Gastrocnemius medialis (tissue), 4 donors: ENCODE data around the gene TMEM72. TPM values are rescaled to one million over a fixed set of nuclear protein-coding genes. Genes with fewer than 3 reads are reported as not detected.
A peak's percentile ranks its signal among the peaks of the same experiment; 100 is the strongest.
"Not testable (repeated sequence)": the region's sequence is repeated elsewhere in the genome, so short reads cannot be mapped to it uniquely, and the experiment has no call there.

ENCODE experiments used
- ATAC-seq, 2 donors: fragments of 150-250 bp; one replicate each; pipeline ENCODE4 v1.9.1; 2016
- DNase-seq, 2 donors: peaks; one replicate each; pipeline ENCODE4 v3.0.0-alpha.2; 2019
- H3K27ac ChIP-seq, 4 donors: fragments of 200-600 bp; sonication (generic); 1 replicate in 1 of 4; 2 replicates in 3 of 4; pipeline ENCODE4 v1.5.1; 2016 to 2018; ENCODE audit warnings: mild to moderate bottlenecking in 2 of 4, moderate library complexity in 1 of 4
- H3K27me3 ChIP-seq, 3 donors: fragments of 200-600 bp; sonication (generic) in 2 of 3; 1 replicate in 1 of 3; 2 replicates in 2 of 3; pipeline versions ENCODE4 v1.5.1 to v1.6.0; 2016 to 2019; ENCODE audit warnings: mild to moderate bottlenecking in 1 of 3, moderate library complexity in 1 of 3
- H3K36me3 ChIP-seq, 2 donors: fragments of 200-600 bp; sonication (generic) in 1 of 2; one replicate each; pipeline ENCODE4 v1.5.1; 2017 to 2018
- H3K4me1 ChIP-seq, 2 donors: fragments of 200-600 bp; sonication (generic) in 1 of 2; one replicate each; pipeline ENCODE4 v1.5.1; 2016 to 2017; ENCODE audit warnings: mild to moderate bottlenecking in 2 of 2
- H3K4me3 ChIP-seq, 4 donors: fragments of 200-600 bp; sonication (generic) in 3 of 4; 1 replicate in 1 of 4; 2 replicates in 3 of 4; pipeline ENCODE4 v1.5.1; 2016 to 2019; ENCODE audit warnings: mild to moderate bottlenecking in 2 of 4
- H3K9me3 ChIP-seq, 3 donors: fragments of 200-600 bp; sonication (generic) in 2 of 3; 1 replicate in 1 of 3; 2 replicates in 2 of 3; pipeline ENCODE4 v1.5.1; 2016 to 2019
- CTCF ChIP-seq, 5 experiments: fragments of 450-650 bp in 3 of 5; fragments of 200-600 bp in 2 of 5; sonication (generic) in 2 of 5; IDR thresholded peaks in 4 of 5; conservative IDR thresholded peaks in 1 of 5; 1 replicate in 4 of 5; 2 replicates in 1 of 5; pipeline ENCODE4 v1.5.1; 2016 to 2019; ENCODE audit warnings: antibody characterized with exemption in 5 of 5, mild to moderate bottlenecking in 3 of 5, moderate library complexity in 3 of 5
- POLR2A ChIP-seq, 2 donors: fragments of 450-650 bp; IDR thresholded peaks; one replicate each; pipeline ENCODE4 v1.6.1; 2017; ENCODE audit warnings: antibody characterized with exemption in 2 of 2, mild to moderate bottlenecking in 2 of 2, moderate library complexity in 2 of 2
- in situ Hi-C, 4 donors: fragments of 200-750 bp; cut with MboI; loops; one replicate each; pipeline versions ENCODE4 v1.15.0 to v1.8.0; 2017; ENCODE audit warnings: low sequenced_read_pairs in 4 of 4
- intact Hi-C: fragments of 100-400 bp; cut with DNase I; formaldehyde crosslinking; loops from one replicate; pipeline ENCODE4 v1.15.1; 2023; ENCODE audit warnings: low total_unique reads
- total RNA-seq, 4 donors: library from RNA; depleted of rRNA; stranded (reverse); fragments of >200 nt; gene quantifications; one replicate each; pipeline versions ENCODE4 v1.1.0 to v1.2.3, GENCODE V29; 2016

TMEM72 gene
- total RNA-seq, 4 donors from 2014 or later, result not detected

GRCh38 chr10:44864051-44864450 is 47.1 kb upstream of the TMEM72 start:
- TF ChIP-seq CTCF (IDR thresholded peaks at IDR 0.05 in 4 of 5, conservative IDR thresholded peaks at IDR 0.05 in 1 of 5) (no peak), POLR2A (IDR thresholded peaks at IDR 0.05) (no peak)
- intact Hi-C loops, result loop anchor here (2.0 to 10.0 kb wide), 2 partner anchors 549 to 1193 kb away; no protein-coding TSS in a partner anchor
- peak overlapping the region; percentile 51 to 64 (median 60) for H3K4me3 ChIP-seq
- peaks cover 0 to 6% (median 0%) of the 10 kb centered on the region in 3 donors for H3K27me3 ChIP-seq
- peak overlapping the region; percentile 36 to 65 (median 56) for H3K27ac ChIP-seq
- ATAC-seq, result no peak
- H3K36me3 ChIP-seq, result no peaks in the 10 kb centered on the region
- in situ Hi-C loops, result loop anchor here (5.0 to 25.0 kb wide), 5 partner anchors 477 to 1192 kb away; partner anchors contain the start of gene CXCL12 (in 2 of the 4)
- DNase-seq, result no peak
- H3K9me3 ChIP-seq, result no peaks in the 10 kb centered on the region
- H3K4me1 ChIP-seq, result peaks cover 0 to 9% of the 10 kb centered on the region in 2 donors

DNA sequence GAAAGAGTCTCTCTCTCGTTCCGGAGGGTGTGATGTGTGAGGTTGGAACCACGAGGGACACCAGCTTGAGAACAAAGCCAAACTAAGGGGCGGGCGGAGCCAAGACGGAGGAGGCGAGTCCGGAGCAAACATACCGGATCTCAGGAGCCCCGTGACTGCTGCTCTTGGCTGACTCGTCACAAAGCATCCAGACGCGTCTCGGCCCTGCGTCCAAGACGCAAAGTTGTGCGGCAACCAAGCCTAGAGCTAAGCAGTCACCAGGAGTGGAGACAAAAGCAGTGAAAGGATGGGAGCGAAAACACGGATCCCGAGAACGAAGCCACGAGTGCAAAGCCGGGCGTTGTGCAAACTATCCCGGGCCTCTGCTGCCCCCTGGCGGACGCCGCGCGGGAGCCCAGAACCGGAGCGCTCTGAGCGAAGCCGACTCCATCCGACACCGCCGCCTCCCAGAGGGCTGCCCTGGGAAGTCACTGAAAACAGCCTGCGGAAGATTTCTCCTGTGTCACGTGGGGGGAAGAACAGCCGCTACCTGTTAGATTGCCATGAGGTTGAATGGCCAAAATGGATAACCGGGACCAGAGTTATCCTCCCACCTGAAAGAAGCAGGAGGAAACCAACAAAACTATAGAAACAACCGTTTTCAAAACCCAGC is 46.4 kb upstream of the TMEM72 start:
- peaks cover 0 to 9% of the 10 kb centered on the region in 2 donors for H3K4me1 ChIP-seq
- no peaks in the 10 kb centered on the region for H3K36me3 ChIP-seq
- ATAC-seq (peak; percentile 91 to 94), DNase-seq (peak; percentile 71 to 78)
- no peaks in the 10 kb centered on the region for H3K9me3 ChIP-seq
- TF ChIP-seq POLR2A (IDR thresholded peaks at IDR 0.05) (no peak), CTCF (IDR thresholded peaks at IDR 0.05 in 4 of 5, conservative IDR thresholded peaks at IDR 0.05 in 1 of 5) (peak; percentile 86 to 98 (median 95))
- H3K27me3 ChIP-seq, result peaks cover 0 to 6% (median 0%) of the 10 kb centered on the region in 3 donors
- in situ Hi-C loops (loop anchor here (5.0 to 25.0 kb wide), 5 partner anchors 477 to 1192 kb away; partner anchors contain the start of gene CXCL12 (in 2 of the 4)), intact Hi-C loops (loop anchor here (2.0 to 10.0 kb wide), 3 partner anchors 550 to 1194 kb away; no protein-coding TSS in a partner anchor)
- H3K4me3 ChIP-seq, result peak overlapping the region; percentile 51 to 64 (median 60)
- H3K27ac ChIP-seq, result peak overlapping the region; percentile 36 to 65 (median 56)

DNA sequence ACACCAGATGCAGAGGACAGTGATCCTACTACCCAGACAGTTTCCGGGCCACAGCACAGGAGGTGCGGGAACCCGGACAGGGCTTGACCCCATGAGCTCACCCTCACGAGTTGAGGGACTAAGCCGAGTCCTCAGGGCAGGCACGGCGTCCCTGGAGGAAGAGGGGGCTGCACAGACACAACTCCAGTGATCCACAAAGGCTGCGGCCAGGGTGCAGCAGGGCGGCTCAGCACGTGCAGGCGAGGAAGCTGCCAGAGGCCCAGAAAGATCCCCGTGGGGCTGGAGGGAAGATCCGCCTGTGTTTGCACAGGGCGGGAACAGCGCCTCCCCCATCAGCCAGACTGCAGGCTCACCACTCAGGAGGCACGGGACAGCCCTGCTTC is 45.9 kb upstream of the TMEM72 start:
- H3K4me1 ChIP-seq, result peaks cover 0 to 9% of the 10 kb centered on the region in 2 donors
- in situ Hi-C loops (loop anchor here (10.0 to 25.0 kb wide), 4 partner anchors 478 to 1190 kb away; partner anchors contain the start of gene CXCL12 (in 2 of the 4)), intact Hi-C loops (loop anchor here (2.0 to 10.0 kb wide), 3 partner anchors 550 to 1194 kb away; no protein-coding TSS in a partner anchor)
- peaks cover 0 to 6% (median 0%) of the 10 kb centered on the region in 3 donors for H3K27me3 ChIP-seq
- peak overlapping the region; percentile 51 to 64 (median 60) for H3K4me3 ChIP-seq
- H3K9me3 ChIP-seq, result no peaks in the 10 kb centered on the region
- ATAC-seq, result peak; percentile 35 to 36
- DNase-seq, result peak; percentile 22 to 51
- TF ChIP-seq CTCF (IDR thresholded peaks at IDR 0.05 in 4 of 5, conservative IDR thresholded peaks at IDR 0.05 in 1 of 5) (no peak), POLR2A (IDR thresholded peaks at IDR 0.05) (no peak)
- H3K36me3 ChIP-seq, result no peaks in the 10 kb centered on the region
- H3K27ac ChIP-seq, result peak overlapping the region; percentile 33 to 65 (median 56)

DNA sequence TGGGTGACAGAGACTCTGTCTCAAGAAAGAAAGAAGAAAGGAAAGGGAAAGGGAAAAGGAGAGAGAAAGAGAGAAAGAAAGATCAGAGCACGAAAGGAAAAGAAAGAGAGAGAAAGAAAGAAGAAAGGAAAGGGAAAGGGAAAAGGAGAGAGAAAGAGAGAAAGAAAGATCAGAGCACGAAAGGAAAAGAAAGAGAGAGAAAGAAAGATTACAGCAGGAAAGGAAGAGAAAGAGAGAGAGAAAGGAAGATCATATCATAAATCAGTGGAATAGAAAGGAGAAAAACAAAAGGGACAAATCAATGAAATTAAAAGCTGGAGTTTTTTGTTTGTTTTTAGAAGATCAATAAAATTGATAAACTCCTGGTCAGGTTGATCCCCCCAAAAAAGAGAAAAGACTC is 44.8 kb upstream of the TMEM72 start:
- H3K4me3 ChIP-seq, H3K9me3 ChIP-seq, H3K36me3 ChIP-seq, DNase-seq, ATAC-seq, H3K27me3 ChIP-seq, H3K4me1 ChIP-seq, H3K27ac ChIP-seq: not testable (repeated sequence)
- intact Hi-C loops (loop anchor here (5.0 to 10.0 kb wide), 2 partner anchors 552 to 1174 kb away; no protein-coding TSS in a partner anchor), in situ Hi-C loops (loop anchor here (10.0 to 25.0 kb wide), 4 partner anchors 479 to 1192 kb away; partner anchors contain the start of gene CXCL12 (in 2 of the 4))

- DNase-seq, result no peak
- no peaks in the 10 kb centered on the region for H3K36me3 ChIP-seq
- no peak overlapping the region for H3K4me3 ChIP-seq
- TF ChIP-seq CTCF (IDR thresholded peaks at IDR 0.05 in 4 of 5, conservative IDR thresholded peaks at IDR 0.05 in 1 of 5) (no peak), POLR2A (IDR thresholded peaks at IDR 0.05) (no peak)
- no peak overlapping the region for H3K27ac ChIP-seq
- no peak for ATAC-seq
- peaks cover 2 to 6% of the 10 kb centered on the region in 2 donors for H3K4me1 ChIP-seq
- in situ Hi-C loops (loop anchor here (25.0 kb wide), 3 partner anchors 483 to 558 kb away; partner anchors contain the start of gene CXCL12 (in 2 of the 4)), intact Hi-C loops (loop anchor here (10.0 kb wide), 1 partner anchor 105 kb away; the partner anchor contains the start of gene DEPP1)
- no peaks in the 10 kb centered on the region for H3K27me3 ChIP-seq
- no peaks in the 10 kb centered on the region for H3K9me3 ChIP-seq
Observed at GRCh38 chr10:44870031-44870430, 41.1 kb upstream of the TMEM72 start.
